ENCODE results near the gene ZBTB9. TPM values are rescaled to one million over a fixed set of nuclear protein-coding genes. Genes with fewer than 3 reads are reported as not detected.

The ZBTB9 gene
- polyA plus RNA-seq, 2 of the 4 experiments (the other 2 are of a cell fraction), result 6.9 to 9.9 TPM

DNA sequence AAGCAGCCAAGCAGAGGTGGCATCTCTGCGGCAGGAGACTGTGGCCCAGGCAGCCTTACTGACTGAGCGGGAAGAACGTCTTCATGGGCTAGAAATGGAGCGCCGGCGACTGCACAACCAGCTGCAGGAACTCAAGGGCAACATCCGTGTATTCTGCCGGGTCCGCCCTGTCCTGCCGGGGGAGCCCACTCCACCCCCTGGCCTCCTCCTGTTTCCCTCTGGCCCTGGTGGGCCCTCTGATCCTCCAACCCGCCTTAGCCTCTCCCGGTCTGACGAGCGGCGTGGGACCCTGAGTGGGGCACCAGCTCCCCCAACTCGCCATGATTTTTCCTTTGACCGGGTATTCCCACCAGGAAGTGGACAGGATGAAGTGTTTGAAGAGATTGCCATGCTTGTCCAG, 49.5 kb upstream of the ZBTB9 start:
- POLR2A ChIA-PET, result no interaction called here
- H3K9me3 ChIP-seq, result no peaks in the 10 kb centered on the region
- FAIRE-seq, result no peak
- H3K4me3 ChIP-seq, result no peak overlapping the region
- CTCF ChIA-PET, result interaction anchor here (1.1 to 1.6 kb wide), 2 partner anchors 9 to 14 kb away, joined by 5 to 7 read pairs; no protein-coding TSS in a partner anchor
- WGBS (ENCODE audit: missing lambda C conversion rate), result 91% methylated on average over 17 of the region's 17 CpGs
- H3K27ac ChIP-seq, result no peak overlapping the region
- no peak for DNase-seq (ENCODE audit: low read depth in 1 of 2, low spot score in 1 of 2)
- TF ChIP-seq ZC3H11A (IDR thresholded peaks at IDR 0.05), result no peak
- no peak for TF ChIP-seq CBX2 (IDR thresholded peaks at IDR 0.05; ENCODE audit: borderline replicate concordance, low read depth)
- no peak for TF ChIP-seq HEYL (CRISPR knock-in tag; IDR thresholded peaks at IDR 0.05)
- no peak for TF ChIP-seq HOXB13 (CRISPR knock-in tag; IDR thresholded peaks at IDR 0.05; ENCODE audit: low read depth)
- no peak for TF ChIP-seq JUNB (IDR thresholded peaks at IDR 0.05)
- TF ChIP-seq, protein P1, sequence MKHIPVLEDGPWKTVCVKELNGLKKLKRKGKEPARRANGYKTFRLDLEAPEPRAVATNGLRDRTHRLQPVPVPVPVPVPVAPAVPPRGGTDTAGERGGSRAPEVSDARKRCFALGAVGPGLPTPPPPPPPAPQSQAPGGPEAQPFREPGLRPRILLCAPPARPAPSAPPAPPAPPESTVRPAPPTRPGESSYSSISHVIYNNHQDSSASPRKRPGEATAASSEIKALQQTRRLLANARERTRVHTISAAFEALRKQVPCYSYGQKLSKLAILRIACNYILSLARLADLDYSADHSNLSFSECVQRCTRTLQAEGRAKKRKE (CRISPR knock-in tag; IDR thresholded peaks at IDR 0.05; ENCODE audit: low read depth), result no peak
- TF ChIP-seq ZNF302 (CRISPR knock-in tag; IDR thresholded peaks at IDR 0.05), result no peak
- TF ChIP-seq GATA3 (IDR thresholded peaks at IDR 0.05; ENCODE audit: borderline replicate concordance), result no peak
- no peak for ATAC-seq
- no peak overlapping the region for H3K4me2 ChIP-seq
- H3K4me1 ChIP-seq, result peaks cover 8% of the 10 kb centered on the region

DNA sequence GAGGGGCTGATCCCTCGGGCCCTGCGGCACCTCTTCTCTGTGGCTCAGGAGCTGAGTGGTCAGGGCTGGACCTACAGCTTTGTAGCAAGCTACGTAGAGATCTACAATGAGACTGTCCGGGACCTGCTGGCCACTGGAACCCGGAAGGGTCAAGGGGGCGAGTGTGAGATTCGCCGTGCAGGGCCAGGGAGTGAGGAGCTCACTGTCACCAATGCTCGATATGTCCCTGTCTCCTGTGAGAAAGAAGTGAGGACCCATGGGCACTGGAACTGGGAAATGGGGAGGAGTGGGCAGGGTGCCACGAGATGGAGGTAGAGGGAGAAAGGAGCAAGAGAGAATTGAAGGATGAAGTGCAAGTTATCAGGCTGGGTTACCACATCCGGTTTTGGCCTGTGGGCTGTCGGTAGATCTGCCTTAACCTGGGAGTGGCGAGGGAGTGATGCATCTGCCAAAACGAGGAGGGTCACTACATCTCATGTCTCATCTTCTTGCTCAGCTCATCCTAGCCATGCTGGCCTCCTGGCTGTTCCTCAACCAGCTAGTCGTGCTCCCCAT, 48.9 kb upstream of the ZBTB9 start:
- Histone ChIP-seq H3K4me1 (peaks cover 8% of the 10 kb centered on the region), H3K4me2 (no peak overlapping the region), H3K4me3 (no peak overlapping the region), H3K9me3 (no peaks in the 10 kb centered on the region), H3K27ac (no peak overlapping the region)
- ChIA-PET CTCF (interaction anchor here (0.6 to 1.6 kb wide), 3 partner anchors 10 to 705 kb away, joined by 3 to 7 read pairs (median 5); no protein-coding TSS in a partner anchor), POLR2A (no interaction called here)
- no peak for TF ChIP-seq ESRRA (IDR thresholded peaks at IDR 0.05; ENCODE audit: borderline replicate concordance, low read length)
- no peak for TF ChIP-seq HOXA7 (CRISPR knock-in tag; IDR thresholded peaks at IDR 0.05)
- TF ChIP-seq, protein P2, sequence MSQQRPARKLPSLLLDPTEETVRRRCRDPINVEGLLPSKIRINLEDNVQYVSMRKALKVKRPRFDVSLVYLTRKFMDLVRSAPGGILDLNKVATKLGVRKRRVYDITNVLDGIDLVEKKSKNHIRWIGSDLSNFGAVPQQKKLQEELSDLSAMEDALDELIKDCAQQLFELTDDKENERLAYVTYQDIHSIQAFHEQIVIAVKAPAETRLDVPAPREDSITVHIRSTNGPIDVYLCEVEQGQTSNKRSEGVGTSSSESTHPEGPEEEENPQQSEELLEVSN (IDR thresholded peaks at IDR 0.05; ENCODE audit: borderline replicate concordance, low read depth), result no peak
- TF ChIP-seq RCOR1 (IDR thresholded peaks at IDR 0.05; ENCODE audit: low read depth, low read length), result no peak
- TF ChIP-seq, protein P3, sequence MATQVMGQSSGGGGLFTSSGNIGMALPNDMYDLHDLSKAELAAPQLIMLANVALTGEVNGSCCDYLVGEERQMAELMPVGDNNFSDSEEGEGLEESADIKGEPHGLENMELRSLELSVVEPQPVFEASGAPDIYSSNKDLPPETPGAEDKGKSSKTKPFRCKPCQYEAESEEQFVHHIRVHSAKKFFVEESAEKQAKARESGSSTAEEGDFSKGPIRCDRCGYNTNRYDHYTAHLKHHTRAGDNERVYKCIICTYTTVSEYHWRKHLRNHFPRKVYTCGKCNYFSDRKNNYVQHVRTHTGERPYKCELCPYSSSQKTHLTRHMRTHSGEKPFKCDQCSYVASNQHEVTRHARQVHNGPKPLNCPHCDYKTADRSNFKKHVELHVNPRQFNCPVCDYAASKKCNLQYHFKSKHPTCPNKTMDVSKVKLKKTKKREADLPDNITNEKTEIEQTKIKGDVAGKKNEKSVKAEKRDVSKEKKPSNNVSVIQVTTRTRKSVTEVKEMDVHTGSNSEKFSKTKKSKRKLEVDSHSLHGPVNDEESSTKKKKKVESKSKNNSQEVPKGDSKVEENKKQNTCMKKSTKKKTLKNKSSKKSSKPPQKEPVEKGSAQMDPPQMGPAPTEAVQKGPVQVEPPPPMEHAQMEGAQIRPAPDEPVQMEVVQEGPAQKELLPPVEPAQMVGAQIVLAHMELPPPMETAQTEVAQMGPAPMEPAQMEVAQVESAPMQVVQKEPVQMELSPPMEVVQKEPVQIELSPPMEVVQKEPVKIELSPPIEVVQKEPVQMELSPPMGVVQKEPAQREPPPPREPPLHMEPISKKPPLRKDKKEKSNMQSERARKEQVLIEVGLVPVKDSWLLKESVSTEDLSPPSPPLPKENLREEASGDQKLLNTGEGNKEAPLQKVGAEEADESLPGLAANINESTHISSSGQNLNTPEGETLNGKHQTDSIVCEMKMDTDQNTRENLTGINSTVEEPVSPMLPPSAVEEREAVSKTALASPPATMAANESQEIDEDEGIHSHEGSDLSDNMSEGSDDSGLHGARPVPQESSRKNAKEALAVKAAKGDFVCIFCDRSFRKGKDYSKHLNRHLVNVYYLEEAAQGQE (IDR thresholded peaks at IDR 0.05), result no peak
- TF ChIP-seq HOXB13 (CRISPR knock-in tag; IDR thresholded peaks at IDR 0.05; ENCODE audit: low read depth), result no peak
- no peak for TF ChIP-seq SREBF2 (IDR thresholded peaks at IDR 0.05)
- no peak for TF ChIP-seq HOXB5 (CRISPR knock-in tag; IDR thresholded peaks at IDR 0.05)
- no peak for TF ChIP-seq FOSL2 (IDR thresholded peaks at IDR 0.05)
- no peak for TF ChIP-seq FOSL2 (CRISPR knock-in tag; IDR thresholded peaks at IDR 0.05)
- TF ChIP-seq MAFK (IDR thresholded peaks at IDR 0.05; ENCODE audit: partially characterized antibody), result no peak
- no peak for TF ChIP-seq ZC3H11A (IDR thresholded peaks at IDR 0.05)
- TF ChIP-seq KDM1A (IDR thresholded peaks at IDR 0.05; ENCODE audit: low read depth), result no peak
- TF ChIP-seq, protein P1 (CRISPR knock-in tag; IDR thresholded peaks at IDR 0.05; ENCODE audit: low read depth), result no peak
- TF ChIP-seq, protein P4, sequence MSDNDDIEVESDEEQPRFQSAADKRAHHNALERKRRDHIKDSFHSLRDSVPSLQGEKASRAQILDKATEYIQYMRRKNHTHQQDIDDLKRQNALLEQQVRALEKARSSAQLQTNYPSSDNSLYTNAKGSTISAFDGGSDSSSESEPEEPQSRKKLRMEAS (IDR thresholded peaks at IDR 0.05), result no peak
- TF ChIP-seq ZFP36 (IDR thresholded peaks at IDR 0.05; ENCODE audit: borderline replicate concordance, partially characterized antibody), result no peak
- TF ChIP-seq NFE2L2 (conservative IDR thresholded peaks at IDR 0.05; ENCODE audit: low read length), result no peak
- TF ChIP-seq TFCP2L1 (CRISPR knock-in tag; IDR thresholded peaks at IDR 0.05), result no peak
- no peak for TF ChIP-seq EHF (CRISPR knock-in tag; IDR thresholded peaks at IDR 0.05)
- TF ChIP-seq FOXS1 (CRISPR knock-in tag; IDR thresholded peaks at IDR 0.05), result no peak
- TF ChIP-seq, protein P5, sequence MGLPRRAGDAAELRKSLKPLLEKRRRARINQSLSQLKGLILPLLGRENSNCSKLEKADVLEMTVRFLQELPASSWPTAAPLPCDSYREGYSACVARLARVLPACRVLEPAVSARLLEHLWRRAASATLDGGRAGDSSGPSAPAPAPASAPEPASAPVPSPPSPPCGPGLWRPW (IDR thresholded peaks at IDR 0.05), result no peak
- 88% methylated on average over 15 of the region's 15 CpGs for WGBS (ENCODE audit: missing lambda C conversion rate)
- FAIRE-seq, result no peak
- no peak for ATAC-seq
- DNase-seq (ENCODE audit: low read depth in 1 of 2, low spot score in 1 of 2), result no peak

Data from A549 (cell line).